ENCODE data around the gene PSMB11. TPM values are rescaled to one million over a fixed set of nuclear protein-coding genes. Genes with fewer than 3 reads are reported as not detected.

PSMB11 gene
- total and polyA plus RNA-seq, 2 donors (not counting 3 experiments of a cell fraction or from before 2014, with no cell fraction given): not detected

DNA sequence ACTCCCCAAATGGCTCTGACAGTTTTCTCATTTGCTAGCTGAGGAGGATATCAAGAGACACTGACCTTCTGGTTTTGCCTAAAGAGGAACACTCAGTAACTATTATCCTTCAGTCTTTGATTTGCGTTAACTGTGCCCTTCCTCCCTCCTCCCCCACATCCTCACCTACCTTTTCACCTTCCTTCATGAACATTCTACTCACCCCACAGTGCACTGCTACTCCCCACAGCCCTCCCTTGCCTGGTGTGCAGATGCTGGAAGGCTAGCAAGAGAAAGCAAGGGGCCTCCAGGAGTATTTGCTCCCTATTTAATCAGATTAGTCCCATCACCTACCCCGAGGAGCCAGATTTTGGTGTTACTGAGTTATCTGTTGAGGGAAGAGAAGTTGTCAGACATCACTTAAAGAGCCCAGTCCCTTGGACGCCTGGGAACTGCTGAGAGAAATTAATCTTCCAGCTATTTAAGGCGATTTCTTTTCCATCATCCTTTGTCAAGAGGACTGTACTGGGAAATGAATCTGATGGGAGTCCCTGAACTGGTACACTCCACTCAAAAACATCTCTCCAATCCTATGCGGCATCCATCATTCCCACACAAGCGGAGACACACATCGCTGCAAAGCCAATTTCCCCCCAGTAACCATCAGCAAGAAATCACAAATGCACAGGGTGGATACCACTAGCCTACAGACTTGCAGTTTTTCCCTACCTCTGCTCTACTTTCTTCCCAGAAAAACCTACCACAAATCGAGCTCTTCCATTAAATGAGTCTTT lies 18.8 kb upstream of the PSMB11 start:
- no peak overlapping the region for H2AFZ ChIP-seq (ENCODE audit: low read depth, low read length)
- H3K4me2 ChIP-seq (ENCODE audit: insufficient read depth, low read length): no peak overlapping the region
- FAIRE-seq (no peak), DNase-seq (ENCODE audit: low read depth, low spot score) (no peak)
- intact Hi-C loops (cut with micrococcal nuclease): no loop called here
- TF ChIP-seq, protein P1, sequence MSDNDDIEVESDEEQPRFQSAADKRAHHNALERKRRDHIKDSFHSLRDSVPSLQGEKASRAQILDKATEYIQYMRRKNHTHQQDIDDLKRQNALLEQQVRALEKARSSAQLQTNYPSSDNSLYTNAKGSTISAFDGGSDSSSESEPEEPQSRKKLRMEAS (IDR thresholded peaks at IDR 0.05; ENCODE audit: insufficient read depth, insufficient read length): no peak
- no peak for TF ChIP-seq POLR2A (IDR thresholded peaks at IDR 0.05; ENCODE audit: low read depth, low read length)
- TF ChIP-seq EZH2 (IDR thresholded peaks at IDR 0.05; ENCODE audit: borderline replicate concordance, low read depth, low read length, severe bottlenecking): no peak
- TF ChIP-seq POLR2AphosphoS5 (IDR thresholded peaks at IDR 0.05; ENCODE audit: insufficient read depth, low read depth, low read length): no peak
- TF ChIP-seq GATA2 (IDR thresholded peaks at IDR 0.05; ENCODE audit: insufficient read depth, insufficient read length, low read depth, low read length): no peak
- TF ChIP-seq JUN (IDR thresholded peaks at IDR 0.05; ENCODE audit: borderline replicate concordance, insufficient read depth, insufficient read length, low read depth): no peak
- TF ChIP-seq, protein P2, sequence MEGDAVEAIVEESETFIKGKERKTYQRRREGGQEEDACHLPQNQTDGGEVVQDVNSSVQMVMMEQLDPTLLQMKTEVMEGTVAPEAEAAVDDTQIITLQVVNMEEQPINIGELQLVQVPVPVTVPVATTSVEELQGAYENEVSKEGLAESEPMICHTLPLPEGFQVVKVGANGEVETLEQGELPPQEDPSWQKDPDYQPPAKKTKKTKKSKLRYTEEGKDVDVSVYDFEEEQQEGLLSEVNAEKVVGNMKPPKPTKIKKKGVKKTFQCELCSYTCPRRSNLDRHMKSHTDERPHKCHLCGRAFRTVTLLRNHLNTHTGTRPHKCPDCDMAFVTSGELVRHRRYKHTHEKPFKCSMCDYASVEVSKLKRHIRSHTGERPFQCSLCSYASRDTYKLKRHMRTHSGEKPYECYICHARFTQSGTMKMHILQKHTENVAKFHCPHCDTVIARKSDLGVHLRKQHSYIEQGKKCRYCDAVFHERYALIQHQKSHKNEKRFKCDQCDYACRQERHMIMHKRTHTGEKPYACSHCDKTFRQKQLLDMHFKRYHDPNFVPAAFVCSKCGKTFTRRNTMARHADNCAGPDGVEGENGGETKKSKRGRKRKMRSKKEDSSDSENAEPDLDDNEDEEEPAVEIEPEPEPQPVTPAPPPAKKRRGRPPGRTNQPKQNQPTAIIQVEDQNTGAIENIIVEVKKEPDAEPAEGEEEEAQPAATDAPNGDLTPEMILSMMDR (IDR thresholded peaks at IDR 0.05; ENCODE audit: extremely low read depth in 1 of 2, insufficient read depth in 1 of 2, low read depth in 1 of 2, low read length in 2 of 2): no peak
- no peak for TF ChIP-seq FOS (IDR thresholded peaks at IDR 0.05; ENCODE audit: borderline replicate concordance, insufficient read depth, low read length)
- no peak for TF ChIP-seq MYC (IDR thresholded peaks at IDR 0.05; ENCODE audit: low read depth, low read length)
- no peaks in the 10 kb centered on the region for H3K9me1 ChIP-seq (replicated peaks; ENCODE audit: control insufficient read depth, extremely low read depth, insufficient read depth, low read length)
- peaks cover 6% of the 10 kb centered on the region in 2 experiments for H3K36me3 ChIP-seq (ENCODE audit: control insufficient read depth in 2 of 2, extremely low read depth in 1 of 2, insufficient read depth in 2 of 2, low read length in 2 of 2)
- H3K79me2 ChIP-seq (ENCODE audit: control insufficient read depth, insufficient read depth, low read length): peaks cover 2% of the 10 kb centered on the region
- no peaks in the 10 kb centered on the region for H3K27me3 ChIP-seq (ENCODE audit: control insufficient read depth in 2 of 2, insufficient read depth in 2 of 2, low read length in 2 of 2)
- no peak overlapping the region for H3K27ac ChIP-seq (ENCODE audit: insufficient read depth, low read depth, low read length)
- BruUV-seq (replicated peaks): no TSS peak
- dilution Hi-C loops (cut with MboI; ENCODE audit: extremely low pct_ligation_motif_present, low sequenced_read_pairs): no loop called here
- no peak overlapping the region for H3K9ac ChIP-seq (replicated peaks; ENCODE audit: extremely low read depth, insufficient read depth, low read length)
- POLR2A ChIA-PET: interaction anchor here (1.1 kb wide), 1 partner anchor 17 kb away, joined by 3 read pairs; no protein-coding TSS in a partner anchor
- H3K4me1 ChIP-seq (ENCODE audit: control insufficient read depth, extremely low read depth, insufficient read depth, low read length): no peaks in the 10 kb centered on the region
- H3K4me3 ChIP-seq (replicated peaks in 1 of 3; ENCODE audit: insufficient read depth in 1 of 3, low read depth in 1 of 3, low read length in 3 of 3): no peak overlapping the region
- CTCF ChIA-PET: interaction anchor here (0.6 to 5.0 kb wide), 7 partner anchors 8 to 37 kb away, joined by 3 to 32 read pairs (median 5); partner anchors contain the start of gene CDH24
- no peaks in the 10 kb centered on the region for H4K20me1 ChIP-seq (replicated peaks; ENCODE audit: control insufficient read depth, extremely low read depth, insufficient read depth, low read length)
- no peaks in the 10 kb centered on the region for H3K9me3 ChIP-seq (replicated peaks; ENCODE audit: control insufficient read depth, insufficient read depth, low read length)
